Heart right ventricle (tissue), 16 donors: ENCODE data around the gene PDLIM7. TPM values are rescaled to one million over a fixed set of nuclear protein-coding genes. Genes with fewer than 3 reads are reported as not detected.

ENCODE experiments used
- ATAC-seq, 8 donors: fragments of 200-7000 bp; cut with Tn5 transposase; one replicate each; pipeline ENCODE4 v1.9.1; 2020; ENCODE audit warnings: mild to moderate bottlenecking in 8 of 8, moderate library complexity in 8 of 8, moderate number of reproducible peaks in 1 of 8
- DNase-seq, 2 donors: peaks; one replicate each; pipeline ENCODE4 v3.0.0-alpha.2; 2020
- H3K27ac ChIP-seq, 10 donors: fragments of 200-600 bp; sonication (generic) in 2 of 10; one replicate each; pipeline versions ENCODE4 v1.5.0 to v1.8.0; 2020 to 2022; ENCODE audit warnings: mild to moderate bottlenecking in 3 of 10
- H3K27me3 ChIP-seq, 7 donors: fragments of 200-600 bp; one replicate each; pipeline ENCODE4 v1.8.0; 2021 to 2022; ENCODE audit warnings: mild to moderate bottlenecking in 2 of 7
- H3K36me3 ChIP-seq, 9 donors: fragments of 200-600 bp; sonication (generic) in 1 of 9; one replicate each; pipeline versions ENCODE4 v1.5.0 to v1.8.0; 2020 to 2022; ENCODE audit warnings: mild to moderate bottlenecking in 2 of 9
- H3K4me1 ChIP-seq, 9 donors: fragments of 200-600 bp; sonication (generic) in 1 of 9; one replicate each; pipeline versions ENCODE4 v1.5.0 to v1.8.0; 2020 to 2022; ENCODE audit warnings: mild to moderate bottlenecking in 4 of 9
- H3K4me3 ChIP-seq, 10 donors: fragments of 200-600 bp; sonication (generic) in 2 of 10; one replicate each; pipeline versions ENCODE4 v1.5.0 to v1.8.0; 2020 to 2022; ENCODE audit warnings: mild to moderate bottlenecking in 7 of 10, moderate library complexity in 2 of 10
- H3K9me3 ChIP-seq, 11 donors: fragments of 200-600 bp in 10 of 11; sonication (generic) in 2 of 11; one replicate each; pipeline versions ENCODE4 v1.5.0 to v1.8.0; 2013 to 2022; ENCODE audit warnings: mild to moderate bottlenecking in 2 of 11, control low read depth in 1 of 11, moderate library complexity in 1 of 11
- CTCF ChIP-seq, 9 donors: fragments of 200-600 bp; sonication (generic) in 2 of 9; IDR thresholded peaks; one replicate each; pipeline versions ENCODE4 v1.5.0 to v1.8.0; 2021 to 2022; ENCODE audit warnings: antibody characterized with exemption in 9 of 9, mild to moderate bottlenecking in 5 of 9, moderate library complexity in 1 of 9
- WGBS, 2 donors: extraction: QIAGEN DNeasy Blood & Tissue Kit; methylation state at CpG; one replicate each; pipeline ENCODE4 v1.1.7; 2013; ENCODE audit warnings: inconsistent platforms in 1 of 2; 5-methylcytosine and 5-hydroxymethylcytosine counted together
- intact Hi-C, 10 donors: fragments of 100-400 bp; cut with DNase I; formaldehyde crosslinking; loops; one replicate each; pipeline versions ENCODE4 v1.11.1 to v1.14.2; 2022
- polyA plus RNA-seq, 2 donors: library from polyadenylated mRNA; stranded (reverse); fragments of 200-250 nt; gene quantifications; one replicate each; pipeline ENCODE4 v1.2.3, GENCODE V29; 2013
- total RNA-seq, 10 donors: library from RNA; stranded (reverse); fragmentation: NEBNext Ultra II Directional in 3 of 10; extraction: Animal tissue kit (Norgen Biotek cat#: 25700) in 3 of 10; gene quantifications; one replicate each; pipeline versions ENCODE4 v1.2.1 to v1.2.4, GENCODE V29; 2021 to 2023
- donor health status: Arrhythmogenic right ventricular cardiomyopathy.
- donor health status: ischemic (EF 13 %, LVEDD 7.1; RV severe dilation, severe dysfunction).
- donor health status: healthy with polysubstance abuse.
- donor health status: DM: no; HTN: yes; CAD: no.
- donor health status: DM: no; HTN: no; CAD: no.
- donor health status: ischemic (EF 25% LVEDD 6.9; RV normal size, moderate dysfunction).
- donor health status: ischemic (EF 25% LVEDD 5.7; RV mildly dilated, moderate dysfunction).
- donor health status: healthy.
- donor health status: DM: yes; HTN: yes; CAD: no.
- donor health status: Ischemic cardiomyopathy.
- donor health status: ischemic (EF 35%, LVEDD 5.7; RV mildly dilated, moderate dysfunction).
- donor health status: nonischemic (EF 11% LVEDD 7.7; RV severe dilation, severe dysfunction).
- donor health status: DM: yes; HTN: yes; CAD: no.
- donor health status: PGD.
- donor health status: ischemic (EF 29% LVEDD 5.4; RV normal size, mild dysfunction).
- donor health status: nonischemic (EF 23%, LVEDD 6.1; RV moderate dilation, normal function).

PDLIM7 gene
- total and polyA plus RNA-seq, 12 donors, result 32.5 to 131 (median 58.1) TPM

- intact Hi-C loops, result loop anchor here in 1 of 10 donors (5.0 kb wide), 1 partner anchor 77 kb away; the partner anchor contains the start of gene TMED9
- 83 to 88% methylated on average over 7 of the region's 7 CpGs for WGBS, 2 donors
- no peak overlapping the region for H3K27ac ChIP-seq
- peaks cover 3 to 69% (median 44%) of the 10 kb centered on the region in 9 donors for H3K36me3 ChIP-seq
- DNase-seq, result no peak
- peak overlapping the region in 7 of 10 donors; percentile 82 to 99 (median 85) for H3K4me3 ChIP-seq
- no peaks in the 10 kb centered on the region for H3K9me3 ChIP-seq
- peaks cover 5 to 39% (median 18%) of the 10 kb centered on the region in 9 donors for H3K4me1 ChIP-seq
- TF ChIP-seq CTCF (IDR thresholded peaks at IDR 0.05), result no peak
- no peak for ATAC-seq
- H3K27me3 ChIP-seq, result no peaks in the 10 kb centered on the region
Measured at GRCh38 chr5:177515580-177515979, 18.2 kb upstream of the PDLIM7 start.

GRCh38 chr5:177514541-177514940 is 17.1 kb upstream of the PDLIM7 start:
- peaks cover 5 to 46% (median 18%) of the 10 kb centered on the region in 9 donors for H3K4me1 ChIP-seq
- no peak overlapping the region for H3K4me3 ChIP-seq
- intact Hi-C loops, result no loop called here
- H3K36me3 ChIP-seq, result peaks cover 2 to 64% (median 35%) of the 10 kb centered on the region in 9 donors
- no peak overlapping the region for H3K27ac ChIP-seq
- DNase-seq, result no peak
- no peak for ATAC-seq
- H3K9me3 ChIP-seq, result no peaks in the 10 kb centered on the region
- no peaks in the 10 kb centered on the region for H3K27me3 ChIP-seq
- 94 to 96% methylated on average over 11 of the region's 11 CpGs for WGBS, 2 donors
- TF ChIP-seq CTCF (IDR thresholded peaks at IDR 0.05), result no peak

- H3K4me3 ChIP-seq, result no peak overlapping the region
- peaks cover 5 to 40% (median 17%) of the 10 kb centered on the region in 9 donors for H3K4me1 ChIP-seq
Measured at GRCh38 chr5:177513500-177513899, 16.1 kb upstream of the PDLIM7 start.

GRCh38 chr5:177512736-177513380 is 15.5 kb upstream of the PDLIM7 start:
- intact Hi-C loops, result no loop called here
- no peak for DNase-seq
- WGBS, 2 donors, result 93 to 96% methylated on average over 16 of the region's 16 CpGs

More at GRCh38 chr5:177513500-177513899, 16.1 kb upstream of the PDLIM7 start:
- intact Hi-C loops, result no loop called here
- DNase-seq (no peak), ATAC-seq (no peak)
- WGBS, 2 donors, result 97% methylated on average over 15 of the region's 15 CpGs
- Histone ChIP-seq H3K9me3 (no peaks in the 10 kb centered on the region), H3K27me3 (no peaks in the 10 kb centered on the region), H3K27ac (no peak overlapping the region), H3K36me3 (peaks cover 0 to 59% (median 35%) of the 10 kb centered on the region in 9 donors)
- TF ChIP-seq CTCF (IDR thresholded peaks at IDR 0.05), result no peak

More at GRCh38 chr5:177512736-177513380, 15.5 kb upstream of the PDLIM7 start:
- Histone ChIP-seq H3K27me3 (no peaks in the 10 kb centered on the region), H3K36me3 (peaks cover 0 to 65% (median 35%) of the 10 kb centered on the region in 9 donors), H3K27ac (no peak overlapping the region), H3K4me1 (peaks cover 5 to 40% (median 17%) of the 10 kb centered on the region in 9 donors), H3K9me3 (no peaks in the 10 kb centered on the region), H3K4me3 (no peak overlapping the region)
- no peak for TF ChIP-seq CTCF (IDR thresholded peaks at IDR 0.05)
- no peak for ATAC-seq
